Inferior parietal cortex (tissue), 1 donor: ENCODE data around the gene HSD17B1.
"Not testable (repeated sequence)": the region's sequence is repeated elsewhere in the genome, so short reads cannot be mapped to it uniquely, and the experiment has no call there.

Experiments
- DNase-seq: peaks from one replicate; pipeline ENCODE4 v3.0.0-alpha.2; 2016; ENCODE audit errors: extremely low spot score

The HSD17B1 gene

DNA sequence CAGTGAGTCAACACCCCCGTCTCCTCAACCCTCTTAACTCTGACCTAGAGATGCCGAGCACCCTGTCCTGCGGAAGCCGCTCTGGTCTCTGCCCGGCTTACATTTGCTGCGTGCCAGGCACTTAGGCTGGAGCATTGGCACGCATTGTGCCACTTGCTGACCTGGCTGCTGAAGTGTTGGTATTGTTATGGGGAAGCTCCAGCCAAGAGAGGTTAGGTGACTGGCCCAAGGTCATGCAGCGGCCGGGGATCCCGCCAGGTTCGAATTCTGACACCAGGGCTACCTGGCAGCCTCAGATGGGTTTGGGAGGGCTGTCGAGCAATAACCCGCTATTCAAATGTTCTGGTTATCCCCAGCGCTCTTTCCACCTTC, 5.0 kb upstream of the HSD17B1 start:
- no peak for DNase-seq

DNA sequence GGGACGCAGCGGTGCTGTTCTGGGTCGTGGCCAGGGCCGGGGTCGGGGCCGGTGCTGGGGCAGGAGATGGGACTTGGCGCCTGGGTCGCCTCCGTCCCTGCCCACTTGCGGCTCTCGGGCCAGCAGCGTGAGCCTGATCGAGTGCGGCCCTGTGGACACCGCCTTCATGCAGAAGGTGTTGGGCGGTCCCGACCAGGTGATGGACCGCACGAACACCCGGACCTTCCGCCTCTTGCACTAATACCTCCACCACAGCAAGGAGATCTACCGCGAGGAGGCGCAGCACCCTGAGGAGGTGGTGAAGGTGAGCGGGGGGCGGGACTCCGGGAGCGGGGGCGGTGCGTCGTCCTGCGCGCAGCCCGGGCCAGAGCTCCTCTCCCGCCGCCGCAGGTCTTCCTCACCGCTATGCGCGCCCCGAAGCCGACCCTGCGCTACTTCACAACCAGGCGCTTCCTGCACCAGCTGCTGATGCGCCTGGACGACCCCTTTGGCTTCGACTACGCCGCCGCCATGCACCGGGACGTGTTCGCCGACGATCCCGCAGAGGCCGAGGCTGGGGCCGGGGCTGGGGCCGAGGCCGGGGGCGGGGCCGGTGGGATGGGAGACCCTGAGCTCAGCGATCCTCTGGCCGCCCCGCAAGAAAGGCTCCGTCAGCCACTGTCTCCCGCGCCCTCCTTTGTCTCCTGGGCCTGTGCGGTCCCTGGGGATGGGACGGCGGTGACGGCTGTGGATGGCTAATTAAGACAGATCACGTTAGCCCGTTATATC, 4.5 kb upstream of the HSD17B1 start:
- DNase-seq: no peak

DNA sequence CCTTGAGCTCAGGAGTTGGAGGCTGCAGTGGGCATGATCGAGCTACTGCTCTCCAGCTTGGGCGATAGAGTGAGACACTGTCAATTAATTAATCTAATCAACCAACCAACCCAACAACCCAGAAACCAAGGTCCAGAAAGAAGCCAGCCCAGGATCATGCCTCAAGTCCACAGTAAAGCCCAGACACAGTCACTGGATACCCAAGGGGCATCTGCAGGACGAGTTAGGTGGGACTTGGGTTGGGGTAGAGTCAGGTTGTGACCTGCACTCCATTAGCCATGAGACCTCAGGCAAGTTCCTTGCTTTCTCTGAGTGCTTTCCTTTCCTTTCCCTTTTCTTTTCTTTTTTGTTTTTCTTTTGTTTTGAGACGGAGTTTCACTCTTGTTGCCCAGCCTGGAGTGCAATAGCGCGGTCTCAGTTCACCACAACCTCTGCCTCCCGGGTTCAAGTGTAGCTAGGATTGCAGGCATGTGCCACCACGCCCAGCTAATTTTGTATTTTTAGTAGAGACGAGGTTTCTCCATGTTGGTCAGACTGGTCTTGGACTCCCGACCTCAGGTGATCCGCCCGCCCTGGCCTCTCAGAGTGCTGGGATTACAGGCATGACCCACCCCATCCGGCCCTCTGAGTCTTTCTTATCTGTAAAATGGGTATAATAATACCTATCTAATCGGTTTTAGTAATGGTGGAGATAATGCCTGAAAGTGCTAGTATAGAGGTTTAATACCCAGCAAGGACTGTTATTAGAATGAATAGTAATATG, 3.5 kb upstream of the HSD17B1 start:
- DNase-seq: no peak

DNA sequence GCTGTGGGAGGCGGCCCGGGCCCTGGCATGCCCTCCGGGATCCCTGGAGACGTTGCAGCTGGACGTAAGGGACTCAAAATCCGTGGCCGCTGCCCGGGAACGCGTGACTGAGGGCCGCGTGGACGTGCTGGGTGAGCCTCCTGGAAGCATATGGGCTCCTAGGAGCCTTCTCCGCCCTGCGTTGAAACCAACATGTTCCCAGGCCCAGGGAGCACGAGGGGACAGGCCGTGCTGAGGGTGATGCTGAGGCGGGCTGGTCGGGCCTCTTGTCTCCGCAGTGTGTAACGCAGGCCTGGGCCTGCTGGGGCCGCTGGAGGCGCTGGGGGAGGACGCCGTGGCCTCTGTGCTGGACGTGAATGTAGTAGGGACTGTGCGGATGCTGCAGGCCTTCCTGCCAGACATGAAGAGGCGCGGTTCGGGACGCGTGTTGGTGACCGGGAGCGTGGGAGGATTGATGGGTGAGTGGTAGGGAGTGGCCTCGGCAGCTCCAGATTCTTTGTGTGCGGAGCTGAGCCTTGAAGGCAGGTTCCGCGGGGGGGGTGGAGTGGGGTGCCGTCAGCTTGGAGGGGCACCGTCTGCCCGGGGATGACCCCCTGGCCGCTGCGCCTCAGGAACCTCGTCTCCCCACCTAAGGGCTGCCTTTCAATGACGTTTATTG, 567 bp downstream of the HSD17B1 start:
- no peak for DNase-seq

DNA sequence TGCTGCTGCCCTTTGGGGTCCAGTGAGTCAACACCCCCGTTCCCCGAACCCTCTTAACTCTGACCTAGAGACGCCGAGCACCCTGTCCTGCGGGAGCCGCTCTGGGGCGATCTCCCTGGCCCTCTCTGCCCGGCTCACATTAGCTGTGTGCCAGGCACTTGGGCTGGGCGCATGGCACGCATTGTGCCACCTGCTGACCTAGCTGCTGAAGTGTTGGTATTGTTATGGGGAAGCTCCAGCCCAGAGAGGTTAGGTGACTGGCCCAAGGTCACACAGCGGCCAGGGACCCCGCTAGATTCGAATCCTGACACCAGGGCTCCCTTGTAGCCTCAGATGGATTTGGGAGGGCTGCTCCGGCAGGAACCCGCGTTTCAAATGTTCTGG, 1.1 kb downstream of the HSD17B1 start:
- DNase-seq: no peak

DNA sequence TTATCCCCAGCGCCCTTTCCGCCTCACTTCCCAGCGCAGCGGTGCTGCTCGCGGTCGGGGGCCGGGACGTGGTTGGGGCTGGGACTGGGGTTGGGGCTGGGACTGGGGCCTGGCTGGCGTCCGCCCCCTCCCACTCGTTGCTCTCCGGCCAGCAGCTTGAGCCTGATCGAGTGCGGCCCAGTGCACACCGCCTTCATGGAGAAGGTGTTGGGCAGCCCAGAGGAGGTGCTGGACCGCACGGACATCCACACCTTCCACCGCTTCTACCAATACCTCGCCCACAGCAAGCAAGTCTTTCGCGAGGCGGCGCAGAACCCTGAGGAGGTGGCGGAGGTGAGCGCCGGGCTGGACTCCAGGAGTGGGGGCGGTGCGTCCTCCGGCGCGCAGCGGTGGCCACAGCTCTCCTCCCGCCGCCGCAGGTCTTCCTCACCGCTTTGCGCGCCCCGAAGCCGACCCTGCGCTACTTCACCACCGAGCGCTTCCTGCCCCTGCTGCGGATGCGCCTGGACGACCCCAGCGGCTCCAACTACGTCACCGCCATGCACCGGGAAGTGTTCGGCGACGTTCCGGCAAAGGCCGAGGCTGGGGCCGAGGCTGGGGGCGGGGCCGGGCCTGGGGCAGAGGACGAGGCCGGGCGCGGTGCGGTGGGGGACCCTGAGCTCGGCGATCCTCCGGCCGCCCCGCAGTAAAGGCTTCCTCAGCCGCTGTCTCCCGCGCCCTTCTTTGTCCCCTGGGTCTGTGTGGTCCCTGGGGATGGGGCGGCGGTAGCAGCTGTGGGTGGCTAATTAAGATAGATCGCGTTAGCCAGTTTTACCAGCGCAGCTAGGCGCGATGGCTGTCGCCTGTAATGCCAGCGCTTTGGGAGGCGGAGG, 1.8 kb downstream of the HSD17B1 start:
- DNase-seq: peak; percentile 81

DNA sequence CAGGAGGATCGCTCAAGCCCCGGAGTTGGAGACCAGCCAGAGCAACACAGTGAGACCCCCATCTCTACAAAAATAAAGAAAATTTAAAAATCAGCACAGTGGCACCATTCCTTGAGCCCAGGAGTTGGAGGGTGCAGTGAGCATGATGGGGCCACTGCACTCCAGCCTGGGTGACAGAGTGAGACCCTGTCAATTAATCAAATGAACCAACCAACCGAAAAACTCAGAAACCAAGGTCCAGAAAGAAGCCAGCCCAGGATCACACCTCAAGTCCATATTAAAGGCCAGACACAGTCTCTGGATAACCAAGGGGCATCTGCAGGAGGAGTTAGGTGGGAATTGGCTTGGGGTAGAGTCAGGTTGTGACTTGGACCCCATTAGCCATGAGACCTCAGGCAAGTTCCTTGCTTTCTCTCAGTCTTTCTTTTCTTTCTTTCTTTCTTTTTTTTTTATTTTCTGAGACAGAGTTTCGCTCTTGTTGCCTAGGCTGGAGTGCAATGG, 2.4 kb downstream of the HSD17B1 start:
- DNase-seq: no peak

DNA sequence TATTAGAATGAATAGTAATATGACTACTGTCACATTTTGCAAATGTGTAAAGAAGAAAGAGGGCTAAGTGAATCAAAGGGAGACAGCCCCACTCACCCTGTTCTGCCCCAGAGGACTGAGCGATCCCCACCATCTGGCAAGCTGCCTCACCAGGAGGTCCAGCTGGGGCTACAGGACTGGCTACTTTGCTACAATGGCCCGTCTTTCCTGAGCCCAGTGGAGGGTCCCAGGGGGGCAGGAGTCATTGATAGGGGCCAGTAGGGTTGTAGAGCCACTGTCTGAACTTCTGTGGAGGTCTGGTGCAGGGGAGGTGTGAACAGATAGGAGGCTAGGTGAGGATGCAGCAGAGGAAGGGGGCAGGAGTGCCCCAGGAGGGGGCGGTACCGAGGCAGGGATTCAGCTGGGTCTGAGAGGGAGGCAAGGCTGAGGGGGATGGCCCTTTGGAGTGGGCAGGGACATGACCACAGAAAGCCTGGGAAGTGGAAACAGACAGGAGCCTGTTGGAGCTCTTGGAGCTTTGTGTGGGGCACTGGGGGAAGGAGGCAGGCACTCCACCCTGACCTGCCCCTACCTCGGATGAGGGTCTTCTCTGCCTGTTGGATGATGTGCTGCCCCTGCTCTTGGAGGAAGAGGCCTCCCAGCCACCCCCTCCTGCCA, 3.4 kb downstream of the HSD17B1 start:
- DNase-seq: not testable (repeated sequence)

DNA sequence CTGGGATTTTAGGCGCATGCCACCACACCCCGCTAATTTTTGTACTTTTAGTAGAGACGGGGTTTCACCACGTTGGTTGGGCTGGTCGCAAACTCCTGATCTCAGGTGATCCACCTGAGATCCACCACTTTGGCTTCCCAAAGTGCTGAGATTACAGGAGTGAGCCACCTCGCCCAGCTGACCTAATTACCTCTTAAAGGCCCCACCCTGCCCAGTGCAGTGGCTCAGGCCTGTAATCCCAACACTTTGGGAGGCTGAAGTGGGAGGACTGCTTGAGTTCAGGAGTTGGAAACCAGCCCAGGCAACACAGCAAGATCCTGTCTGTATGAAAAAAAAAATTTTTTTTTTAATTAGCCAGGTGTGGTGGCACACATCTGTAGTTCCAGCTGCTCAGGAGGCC, 6.4 kb downstream of the HSD17B1 start:
- DNase-seq: no peak

DNA sequence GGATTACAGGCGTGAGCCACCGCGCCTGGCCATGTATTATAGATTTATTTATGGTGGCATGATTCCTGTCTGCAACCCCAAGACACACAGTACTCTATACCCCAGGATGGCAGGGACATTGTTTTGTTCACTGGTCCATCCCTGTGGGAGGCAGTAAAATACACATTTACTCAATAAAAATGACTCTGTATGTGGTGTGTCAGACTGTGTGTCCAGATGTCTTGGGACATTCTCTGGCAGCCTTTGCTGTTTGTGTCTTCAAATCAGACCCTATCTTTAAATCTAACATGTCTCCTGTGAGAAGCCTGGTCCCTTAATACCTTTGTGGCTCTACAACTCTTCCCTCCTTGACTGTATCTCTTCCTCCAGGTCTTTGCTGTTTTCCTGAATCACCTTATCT, 7.5 kb downstream of the HSD17B1 start:
- DNase-seq: no peak

DNA sequence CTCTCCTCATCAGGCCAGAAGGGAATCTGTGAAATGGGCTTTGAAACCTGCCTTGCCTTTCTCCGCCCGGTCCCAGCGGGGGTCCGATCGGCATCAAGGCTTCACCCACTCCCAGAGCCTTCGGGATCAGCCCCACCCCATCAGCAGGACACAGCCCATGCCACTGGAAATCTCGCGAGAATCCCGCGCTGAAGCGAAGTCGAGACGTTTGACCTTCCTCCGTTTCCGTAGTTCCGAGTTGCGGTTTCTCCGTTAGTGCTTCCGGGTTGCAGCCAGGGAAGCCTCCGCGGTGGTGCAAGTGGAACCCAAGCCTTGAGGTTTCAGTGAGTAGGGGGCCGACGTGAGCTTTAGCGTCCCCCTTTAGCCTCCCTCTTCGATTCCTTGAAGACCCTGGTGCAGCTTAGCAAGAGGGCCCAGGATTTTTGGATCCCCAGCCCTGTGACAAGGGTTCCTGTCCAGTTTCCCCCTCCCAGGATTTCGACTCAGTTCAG, 9.2 kb downstream of the HSD17B1 start, which contains the start of gene COASY:
Gene COASY, plus strand, starts transcription at position 252 of the 491 bp plus-strand sequence. CDS start 475 bp downstream, outside the sequence.
- peak; percentile 99 for DNase-seq

DNA sequence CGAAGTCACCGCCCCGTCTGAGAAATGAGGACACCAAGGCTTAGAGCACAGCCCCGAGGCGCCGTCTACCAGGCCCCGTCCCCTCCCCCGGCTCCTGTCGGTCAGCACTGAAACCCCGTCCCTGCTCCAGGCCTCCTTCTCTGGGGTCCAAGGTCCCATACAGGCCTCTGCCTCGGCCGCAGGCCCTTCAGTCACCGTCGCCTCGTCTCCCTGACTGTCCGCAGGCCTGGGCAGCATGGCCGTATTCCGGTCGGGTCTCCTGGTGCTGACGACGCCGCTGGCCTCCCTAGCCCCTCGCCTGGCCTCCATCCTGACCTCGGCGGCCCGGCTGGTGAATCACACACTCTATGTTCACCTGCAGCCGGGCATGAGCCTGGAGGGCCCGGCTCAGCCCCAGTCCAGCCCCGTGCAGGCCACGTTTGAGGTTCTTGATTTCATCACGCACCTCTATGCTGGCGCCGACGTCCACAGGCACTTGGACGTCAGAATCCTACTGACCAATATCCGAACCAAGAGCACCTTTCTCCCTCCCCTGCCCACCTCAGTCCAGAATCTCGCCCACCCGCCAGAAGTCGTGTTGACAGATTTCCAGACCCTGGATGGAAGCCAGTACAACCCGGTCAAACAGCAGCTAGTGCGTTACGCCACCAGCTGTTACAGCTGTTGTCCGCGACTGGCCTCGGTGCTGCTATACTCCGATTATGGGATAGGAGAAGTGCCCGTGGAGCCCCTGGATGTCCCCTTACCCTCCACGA, 9.8 kb downstream of the HSD17B1 start:
- no peak for DNase-seq

DNA sequence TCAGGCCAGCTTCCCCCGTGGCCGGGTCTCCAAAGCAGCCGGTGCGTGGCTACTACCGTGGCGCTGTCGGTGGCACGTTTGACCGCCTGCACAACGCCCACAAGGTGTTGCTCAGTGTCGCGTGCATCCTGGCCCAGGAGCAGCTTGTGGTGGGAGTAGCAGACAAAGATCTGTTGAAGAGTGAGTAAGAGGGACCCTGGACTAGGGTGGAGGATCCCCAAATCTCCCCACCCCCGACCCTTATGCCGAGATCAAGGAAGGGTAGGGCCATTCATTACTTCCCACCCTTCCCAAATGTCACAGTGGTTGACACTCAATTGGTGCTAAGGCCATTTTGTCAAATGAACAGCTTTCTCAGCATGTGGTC, 10.4 kb downstream of the HSD17B1 start:
- DNase-seq: no peak

DNA sequence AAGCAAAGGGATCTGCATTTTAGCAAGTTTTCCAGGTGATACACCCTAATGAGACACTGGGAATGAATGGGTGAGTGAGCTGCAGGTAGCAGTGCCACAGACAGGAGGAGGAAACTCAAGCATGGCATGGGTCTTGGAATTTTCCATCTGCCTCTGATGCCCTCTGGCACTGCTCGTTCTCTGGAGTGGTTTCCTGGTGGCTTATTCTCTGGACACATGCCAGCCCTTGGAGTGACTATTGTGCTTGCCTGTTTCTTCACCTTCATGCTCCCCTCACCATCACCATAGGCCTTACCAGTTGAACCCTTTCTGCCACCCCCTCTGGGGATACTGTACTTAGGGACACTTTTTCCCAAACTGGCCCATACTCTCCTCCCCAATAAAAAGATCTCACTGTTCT, 10.8 kb downstream of the HSD17B1 start:
- no peak for DNase-seq

DNA sequence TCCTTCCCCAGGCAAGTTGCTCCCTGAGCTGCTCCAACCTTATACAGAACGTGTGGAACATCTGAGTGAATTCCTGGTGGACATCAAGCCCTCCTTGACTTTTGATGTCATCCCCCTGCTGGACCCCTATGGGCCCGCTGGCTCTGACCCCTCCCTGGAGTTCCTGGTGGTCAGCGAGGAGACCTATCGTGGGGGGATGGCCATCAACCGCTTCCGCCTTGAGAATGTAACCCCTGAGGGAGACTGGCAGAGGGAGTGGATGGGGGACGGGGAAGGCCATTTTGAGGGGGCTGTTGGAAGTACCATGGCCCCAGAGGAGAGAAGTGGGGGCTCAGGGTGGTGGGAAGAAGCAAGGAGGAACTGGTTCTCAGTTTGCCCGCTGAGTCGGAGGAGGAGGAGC, 11.2 kb downstream of the HSD17B1 start:
- no peak for DNase-seq

DNA sequence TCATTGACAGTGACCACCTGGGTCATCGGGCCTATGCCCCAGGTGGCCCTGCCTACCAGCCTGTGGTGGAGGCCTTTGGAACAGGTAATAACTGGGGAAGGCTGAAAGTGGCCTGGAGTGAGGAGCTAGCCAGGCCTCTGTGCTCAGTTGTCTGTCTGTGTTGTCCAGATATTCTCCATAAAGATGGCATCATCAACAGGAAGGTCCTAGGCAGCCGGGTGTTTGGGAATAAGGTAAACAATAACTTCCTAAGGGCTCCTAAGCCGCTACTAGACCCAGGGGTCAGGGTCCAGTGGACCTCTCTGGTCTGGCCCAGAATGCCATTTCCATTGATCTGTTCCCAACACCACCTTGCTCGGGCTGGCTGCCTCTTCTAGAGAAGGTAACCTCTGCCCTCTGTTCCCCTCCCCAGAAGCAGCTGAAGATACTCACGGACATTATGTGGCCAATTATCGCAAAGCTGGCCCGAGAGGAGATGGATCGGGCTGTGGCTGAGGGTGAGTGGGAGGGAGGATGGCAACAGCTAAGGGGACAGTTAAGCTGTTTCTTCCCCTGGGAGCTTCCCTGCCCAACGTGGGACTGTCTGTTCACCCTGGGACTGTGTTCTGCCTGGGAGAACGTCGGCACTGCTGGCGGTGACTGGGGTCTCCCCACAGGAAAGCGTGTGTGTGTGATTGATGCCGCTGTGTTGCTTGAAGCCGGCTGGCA, 12.2 kb downstream of the HSD17B1 start:
- DNase-seq: no peak

DNA sequence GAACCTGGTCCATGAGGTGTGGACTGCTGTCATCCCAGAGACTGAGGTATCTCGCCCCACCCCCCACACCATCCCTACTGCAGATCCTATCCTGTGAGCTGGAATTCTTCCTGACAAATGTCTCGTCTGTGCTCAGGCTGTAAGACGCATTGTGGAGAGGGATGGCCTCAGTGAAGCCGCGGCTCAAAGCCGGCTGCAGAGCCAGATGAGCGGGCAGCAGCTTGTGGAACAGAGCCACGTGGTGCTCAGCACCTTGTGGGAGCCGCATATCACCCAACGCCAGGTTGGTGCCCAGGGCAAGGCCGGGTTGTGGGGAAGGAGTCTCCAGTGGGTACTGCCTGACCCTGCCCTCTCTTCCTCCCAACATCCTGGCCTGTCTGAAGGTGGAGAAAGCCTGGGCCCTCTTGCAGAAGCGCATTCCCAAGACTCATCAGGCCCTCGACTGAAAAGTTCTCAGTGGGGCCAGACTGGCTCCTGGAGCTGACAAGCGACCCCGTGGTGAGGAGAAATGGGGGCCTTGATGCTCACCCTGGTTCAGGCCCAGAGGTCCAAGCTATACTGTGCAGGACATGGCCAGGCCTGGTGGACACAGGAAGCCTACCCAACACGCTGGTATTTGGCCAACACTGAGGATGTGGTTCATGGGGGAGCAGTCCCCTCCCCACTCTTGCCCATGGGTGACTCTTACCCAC, 12.9 kb downstream of the HSD17B1 start:
- DNase-seq: no peak

DNA sequence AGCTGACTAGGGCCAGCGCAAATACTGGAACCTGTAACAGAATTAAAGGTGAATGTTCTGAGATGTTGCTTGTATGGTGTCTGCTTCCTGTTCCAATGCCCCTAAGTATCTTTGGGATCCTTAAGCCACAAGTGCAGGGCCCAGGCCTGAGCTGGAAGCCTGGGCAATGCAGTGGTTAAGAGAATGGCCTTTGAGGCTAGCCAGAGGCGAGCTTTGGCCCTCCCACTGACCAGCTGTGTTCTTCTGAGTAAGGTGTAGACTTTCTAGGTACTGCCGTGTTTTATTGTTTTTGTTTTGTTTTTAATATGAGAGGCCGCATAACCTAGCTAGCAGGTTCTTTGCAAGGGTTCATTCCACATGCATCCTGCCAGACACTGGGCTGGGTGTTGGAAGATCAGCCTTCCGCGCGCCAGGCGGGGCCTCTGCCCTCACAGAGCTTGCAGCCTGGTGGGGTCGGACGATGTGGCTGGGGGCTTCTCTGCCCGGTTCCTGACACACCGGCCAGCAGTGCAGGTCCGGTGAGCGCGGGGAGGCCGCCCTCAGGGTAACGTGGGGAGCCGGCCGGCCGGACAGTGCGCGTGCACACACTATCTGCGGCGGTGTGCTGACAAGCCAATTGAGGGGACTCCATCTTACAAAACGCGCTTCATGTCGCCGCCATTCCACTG, 13.6 kb downstream of the HSD17B1 start:
- no peak for DNase-seq
